Right lobe of liver (tissue), 4 donors: ENCODE data around the gene CBLN3.

Source experiments
- CTCF ChIP-seq, 4 donors: fragments of 200-600 bp in 3 of 4; fragments of 450-650 bp in 1 of 4; IDR thresholded peaks; one replicate each; pipeline versions ENCODE4 v1.5.1 to v1.8.0; 2016 to 2022; ENCODE audit warnings: antibody characterized with exemption in 4 of 4, mild to moderate bottlenecking in 2 of 4
- POLR2A ChIP-seq: fragments of 450-650 bp; IDR thresholded peaks from one replicate; pipeline ENCODE4 v1.6.1; 2017; ENCODE audit warnings: antibody characterized with exemption, mild to moderate bottlenecking
- donor health status: DM: no; HTN: no; CAD: no.
- donor health status: DM: no; HTN: no; CAD: no.
- donor health status: DM: no; HTN: yes; CAD: no.

GRCh38 chr14:24430143-24430681, 744 bp upstream of the CBLN3 start:
- TF ChIP-seq POLR2A (no peak), CTCF (IDR thresholded peaks at IDR 0.05) (no peak)
